ENCODE results near the gene UBQLN3.

The UBQLN3 gene

GRCh38 chr11:5548440-5548839, 38.7 kb upstream of the UBQLN3 start, which contains the start of gene OR52H1:
OR52H1 (minus strand) TSS chr11:5548540; CDS start chr11:5545505, 3,035 bp downstream.
- DNase-seq (ENCODE audit: low spot score) = no peak
- no peaks in the 10 kb centered on the region for H3K27me3 ChIP-seq (ENCODE audit: insufficient read depth, poor library complexity, severe bottlenecking)
- no peak for ATAC-seq (ENCODE audit: low read depth)
- peaks cover 13% of the 10 kb centered on the region for H3K4me1 ChIP-seq (ENCODE audit: insufficient read depth, poor library complexity, severe bottlenecking)
- no peaks in the 10 kb centered on the region for H3K36me3 ChIP-seq (ENCODE audit: low read depth)
- H3K4me3 ChIP-seq (ENCODE audit: severe bottlenecking) = no peak within 1 kb of the TSS
- TF ChIP-seq CTCF (IDR thresholded peaks at IDR 0.05; ENCODE audit: poor library complexity, severe bottlenecking) = no peak
- no peaks in the 10 kb centered on the region for H3K9me3 ChIP-seq (ENCODE audit: severe bottlenecking)
- H3K27ac ChIP-seq (ENCODE audit: poor library complexity, severe bottlenecking) = no peak within 1 kb of the TSS

GRCh38 chr11:5547982-5548381, 38.2 kb upstream of the UBQLN3 start:
- no peak for ATAC-seq (ENCODE audit: low read depth)
- no peak for TF ChIP-seq CTCF (IDR thresholded peaks at IDR 0.05; ENCODE audit: poor library complexity, severe bottlenecking)
- no peak for DNase-seq (ENCODE audit: low spot score)
- Histone ChIP-seq H3K4me3 (ENCODE audit: severe bottlenecking) (no peak overlapping the region), H3K9me3 (ENCODE audit: severe bottlenecking) (no peaks in the 10 kb centered on the region), H3K27ac (ENCODE audit: poor library complexity, severe bottlenecking) (no peak overlapping the region), H3K27me3 (ENCODE audit: insufficient read depth, poor library complexity, severe bottlenecking) (no peaks in the 10 kb centered on the region), H3K36me3 (ENCODE audit: low read depth) (no peaks in the 10 kb centered on the region), H3K4me1 (ENCODE audit: insufficient read depth, poor library complexity, severe bottlenecking) (peaks cover 13% of the 10 kb centered on the region)

DNA sequence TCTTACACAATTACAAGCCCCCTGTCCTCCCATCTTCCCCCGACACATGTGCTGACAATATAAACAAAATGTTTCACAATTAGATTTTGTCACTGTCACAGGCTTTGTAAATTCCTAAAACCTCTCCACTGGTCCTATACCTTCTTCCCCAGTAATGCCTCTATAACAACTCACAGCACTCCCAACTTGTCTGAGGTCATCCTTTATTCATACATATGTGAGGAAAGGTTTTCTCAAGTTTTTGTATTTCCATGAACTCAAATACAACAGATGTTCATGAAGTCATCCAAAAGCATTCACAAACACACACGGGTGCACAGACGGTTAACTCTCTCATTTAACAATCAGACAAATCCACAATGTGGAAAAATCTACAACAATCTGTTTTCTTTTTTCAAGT, 36.7 kb upstream of the UBQLN3 start:
- no peaks in the 10 kb centered on the region for H3K27me3 ChIP-seq (ENCODE audit: insufficient read depth, poor library complexity, severe bottlenecking)
- no peak for DNase-seq (ENCODE audit: low spot score)
- no peaks in the 10 kb centered on the region for H3K36me3 ChIP-seq (ENCODE audit: low read depth)
- peaks cover 13% of the 10 kb centered on the region for H3K4me1 ChIP-seq (ENCODE audit: insufficient read depth, poor library complexity, severe bottlenecking)
- peak; percentile 48; the same call in 1 of the 3 replicates for ATAC-seq (ENCODE audit: low read depth)
- H3K27ac ChIP-seq (ENCODE audit: poor library complexity, severe bottlenecking) = no peak overlapping the region
- H3K4me3 ChIP-seq (ENCODE audit: severe bottlenecking) = no peak overlapping the region
- no peaks in the 10 kb centered on the region for H3K9me3 ChIP-seq (ENCODE audit: severe bottlenecking)
- no peak for TF ChIP-seq CTCF (IDR thresholded peaks at IDR 0.05; ENCODE audit: poor library complexity, severe bottlenecking)

DNA sequence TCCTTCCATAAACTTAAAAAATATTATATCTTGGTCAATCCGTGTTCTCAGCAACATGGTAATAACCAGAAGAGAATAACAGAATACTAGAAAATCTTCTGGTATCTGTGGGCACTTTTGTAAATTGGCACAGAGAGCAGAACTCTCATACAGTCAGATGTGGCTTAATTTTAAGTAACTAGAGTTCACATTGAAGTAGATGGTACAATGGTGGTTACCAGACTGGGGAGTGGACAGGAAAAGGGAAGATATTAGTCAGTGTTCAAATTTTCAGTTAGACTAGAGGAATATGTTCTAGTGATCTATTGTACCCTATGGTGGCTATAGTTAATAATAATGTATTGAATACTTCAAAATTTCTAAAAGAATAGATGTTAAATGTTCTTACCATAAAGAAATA, 31.7 kb upstream of the UBQLN3 start:
- Histone ChIP-seq H3K4me1 (ENCODE audit: insufficient read depth, poor library complexity, severe bottlenecking) (peaks cover 3% of the 10 kb centered on the region), H3K27me3 (ENCODE audit: insufficient read depth, poor library complexity, severe bottlenecking) (no peaks in the 10 kb centered on the region), H3K9me3 (ENCODE audit: severe bottlenecking) (no peaks in the 10 kb centered on the region), H3K4me3 (ENCODE audit: severe bottlenecking) (no peak overlapping the region), H3K36me3 (ENCODE audit: low read depth) (no peaks in the 10 kb centered on the region), H3K27ac (ENCODE audit: poor library complexity, severe bottlenecking) (no peak overlapping the region)
- ATAC-seq (ENCODE audit: low read depth) (no peak), DNase-seq (ENCODE audit: low spot score) (no peak)
- TF ChIP-seq CTCF (IDR thresholded peaks at IDR 0.05; ENCODE audit: poor library complexity, severe bottlenecking) = no peak

DNA sequence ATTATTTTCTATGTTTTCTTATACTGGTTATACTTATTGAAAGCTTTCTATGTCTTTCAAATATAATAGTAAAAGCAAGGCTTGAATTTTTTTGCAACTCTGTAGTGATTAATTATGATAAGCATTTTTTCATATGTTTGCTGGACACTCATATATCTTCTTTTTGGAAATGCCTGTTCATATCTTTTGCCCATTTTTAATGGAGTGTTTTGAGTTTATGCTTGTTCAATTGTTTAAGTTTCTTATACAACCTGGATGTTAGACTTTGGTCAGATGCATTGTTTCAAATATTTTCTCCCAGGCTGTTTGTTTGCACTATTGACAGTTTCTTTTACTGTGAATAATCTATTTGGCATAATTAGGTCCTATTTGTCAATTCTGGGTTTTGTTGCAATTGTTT, 26.7 kb upstream of the UBQLN3 start:
- H3K4me3 ChIP-seq (ENCODE audit: severe bottlenecking) = no peak overlapping the region
- H3K9me3 ChIP-seq (ENCODE audit: severe bottlenecking) = no peaks in the 10 kb centered on the region
- H3K27me3 ChIP-seq (ENCODE audit: insufficient read depth, poor library complexity, severe bottlenecking) = no peaks in the 10 kb centered on the region
- ATAC-seq (ENCODE audit: low read depth) (no peak; the same call in 2 of the 3 replicates), DNase-seq (ENCODE audit: low spot score) (no peak)
- H3K4me1 ChIP-seq (ENCODE audit: insufficient read depth, poor library complexity, severe bottlenecking) = peaks cover 3% of the 10 kb centered on the region
- no peak for TF ChIP-seq CTCF (IDR thresholded peaks at IDR 0.05; ENCODE audit: poor library complexity, severe bottlenecking)
- no peak overlapping the region for H3K27ac ChIP-seq (ENCODE audit: poor library complexity, severe bottlenecking)
- H3K36me3 ChIP-seq (ENCODE audit: low read depth) = no peaks in the 10 kb centered on the region

Measured in RWPE2 (cell line).